ENCODE measurements around the gene PPFIA2. TPM values are rescaled to one million over a fixed set of nuclear protein-coding genes. Genes with fewer than 3 reads are reported as not detected.

The PPFIA2 gene
- polyA plus RNA-seq, 1 donor from 2014 or later = 65.3 TPM

DNA sequence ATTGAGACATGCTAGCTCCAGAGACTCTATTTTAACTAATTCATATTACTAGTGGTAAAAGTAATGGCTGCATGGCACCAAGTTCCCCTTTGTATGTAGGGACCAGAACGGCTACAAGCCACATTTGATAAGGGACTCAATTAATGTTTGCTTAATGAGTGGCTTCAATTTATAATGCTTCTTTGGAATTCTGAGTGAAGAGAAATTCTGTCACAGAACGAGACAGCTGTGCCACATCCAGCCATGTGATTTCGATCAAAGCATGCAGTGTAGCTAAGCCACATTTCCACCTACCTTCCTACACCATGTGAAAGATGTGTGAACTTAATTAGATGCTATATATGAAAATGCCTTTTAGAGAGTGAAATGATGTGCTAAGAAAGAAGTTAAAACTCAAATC lies 463.9 kb downstream of the PPFIA2 start:
- H4K20me1 ChIP-seq (ENCODE audit: insufficient read depth) = no peaks in the 10 kb centered on the region
- TF ChIP-seq POLR2AphosphoS5 (IDR thresholded peaks at IDR 0.05) (no peak), MXI1 (conservative IDR thresholded peaks at IDR 0.05; ENCODE audit: poor library complexity, severe bottlenecking) (no peak), TAF1 (IDR thresholded peaks at IDR 0.05; ENCODE audit: low read depth) (no peak), EZH2 (IDR thresholded peaks at IDR 0.05; ENCODE audit: borderline replicate concordance, insufficient read depth, low read length, poor library complexity, severe bottlenecking) (no peak), EP300 (conservative IDR thresholded peaks at IDR 0.05; ENCODE audit: poor library complexity, severe bottlenecking) (no peak), RAD21 (conservative IDR thresholded peaks at IDR 0.05) (no peak), SMC3 (conservative IDR thresholded peaks at IDR 0.05; ENCODE audit: poor library complexity) (no peak)
- TF ChIP-seq, protein P1, sequence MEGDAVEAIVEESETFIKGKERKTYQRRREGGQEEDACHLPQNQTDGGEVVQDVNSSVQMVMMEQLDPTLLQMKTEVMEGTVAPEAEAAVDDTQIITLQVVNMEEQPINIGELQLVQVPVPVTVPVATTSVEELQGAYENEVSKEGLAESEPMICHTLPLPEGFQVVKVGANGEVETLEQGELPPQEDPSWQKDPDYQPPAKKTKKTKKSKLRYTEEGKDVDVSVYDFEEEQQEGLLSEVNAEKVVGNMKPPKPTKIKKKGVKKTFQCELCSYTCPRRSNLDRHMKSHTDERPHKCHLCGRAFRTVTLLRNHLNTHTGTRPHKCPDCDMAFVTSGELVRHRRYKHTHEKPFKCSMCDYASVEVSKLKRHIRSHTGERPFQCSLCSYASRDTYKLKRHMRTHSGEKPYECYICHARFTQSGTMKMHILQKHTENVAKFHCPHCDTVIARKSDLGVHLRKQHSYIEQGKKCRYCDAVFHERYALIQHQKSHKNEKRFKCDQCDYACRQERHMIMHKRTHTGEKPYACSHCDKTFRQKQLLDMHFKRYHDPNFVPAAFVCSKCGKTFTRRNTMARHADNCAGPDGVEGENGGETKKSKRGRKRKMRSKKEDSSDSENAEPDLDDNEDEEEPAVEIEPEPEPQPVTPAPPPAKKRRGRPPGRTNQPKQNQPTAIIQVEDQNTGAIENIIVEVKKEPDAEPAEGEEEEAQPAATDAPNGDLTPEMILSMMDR (IDR thresholded peaks at IDR 0.05; ENCODE audit: poor library complexity, severe bottlenecking) = no peak
- TF ChIP-seq, protein P2, sequence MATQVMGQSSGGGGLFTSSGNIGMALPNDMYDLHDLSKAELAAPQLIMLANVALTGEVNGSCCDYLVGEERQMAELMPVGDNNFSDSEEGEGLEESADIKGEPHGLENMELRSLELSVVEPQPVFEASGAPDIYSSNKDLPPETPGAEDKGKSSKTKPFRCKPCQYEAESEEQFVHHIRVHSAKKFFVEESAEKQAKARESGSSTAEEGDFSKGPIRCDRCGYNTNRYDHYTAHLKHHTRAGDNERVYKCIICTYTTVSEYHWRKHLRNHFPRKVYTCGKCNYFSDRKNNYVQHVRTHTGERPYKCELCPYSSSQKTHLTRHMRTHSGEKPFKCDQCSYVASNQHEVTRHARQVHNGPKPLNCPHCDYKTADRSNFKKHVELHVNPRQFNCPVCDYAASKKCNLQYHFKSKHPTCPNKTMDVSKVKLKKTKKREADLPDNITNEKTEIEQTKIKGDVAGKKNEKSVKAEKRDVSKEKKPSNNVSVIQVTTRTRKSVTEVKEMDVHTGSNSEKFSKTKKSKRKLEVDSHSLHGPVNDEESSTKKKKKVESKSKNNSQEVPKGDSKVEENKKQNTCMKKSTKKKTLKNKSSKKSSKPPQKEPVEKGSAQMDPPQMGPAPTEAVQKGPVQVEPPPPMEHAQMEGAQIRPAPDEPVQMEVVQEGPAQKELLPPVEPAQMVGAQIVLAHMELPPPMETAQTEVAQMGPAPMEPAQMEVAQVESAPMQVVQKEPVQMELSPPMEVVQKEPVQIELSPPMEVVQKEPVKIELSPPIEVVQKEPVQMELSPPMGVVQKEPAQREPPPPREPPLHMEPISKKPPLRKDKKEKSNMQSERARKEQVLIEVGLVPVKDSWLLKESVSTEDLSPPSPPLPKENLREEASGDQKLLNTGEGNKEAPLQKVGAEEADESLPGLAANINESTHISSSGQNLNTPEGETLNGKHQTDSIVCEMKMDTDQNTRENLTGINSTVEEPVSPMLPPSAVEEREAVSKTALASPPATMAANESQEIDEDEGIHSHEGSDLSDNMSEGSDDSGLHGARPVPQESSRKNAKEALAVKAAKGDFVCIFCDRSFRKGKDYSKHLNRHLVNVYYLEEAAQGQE (IDR thresholded peaks at IDR 0.05; ENCODE audit: borderline replicate concordance) = no peak
- H3K27ac ChIP-seq (ENCODE audit: low read length) = peak overlapping the region; percentile 70
- H3K36me3 ChIP-seq (ENCODE audit: insufficient read depth, low read length) = no peaks in the 10 kb centered on the region
- no peak overlapping the region for H3K9ac ChIP-seq (ENCODE audit: low read length)
- H3K4me3 ChIP-seq (ENCODE audit: low read length) = no peak overlapping the region
- no peaks in the 10 kb centered on the region for H3F3A ChIP-seq (ENCODE audit: insufficient read depth, low read length, poor library complexity, severe bottlenecking)
- no peaks in the 10 kb centered on the region for H3K9me3 ChIP-seq (ENCODE audit: low read length)
- H3K27me3 ChIP-seq (ENCODE audit: insufficient read depth, low read depth, low read length) = no peaks in the 10 kb centered on the region
- no peaks in the 10 kb centered on the region for H3K9me2 ChIP-seq (ENCODE audit: insufficient read depth, low read length)
- H3K79me2 ChIP-seq (replicated peaks; ENCODE audit: insufficient read depth, low read length) = no peaks in the 10 kb centered on the region
- H3K4me2 ChIP-seq (ENCODE audit: low read length) = no peak overlapping the region
- H2AFZ ChIP-seq (ENCODE audit: low read depth, low read length) = no peak overlapping the region

DNA sequence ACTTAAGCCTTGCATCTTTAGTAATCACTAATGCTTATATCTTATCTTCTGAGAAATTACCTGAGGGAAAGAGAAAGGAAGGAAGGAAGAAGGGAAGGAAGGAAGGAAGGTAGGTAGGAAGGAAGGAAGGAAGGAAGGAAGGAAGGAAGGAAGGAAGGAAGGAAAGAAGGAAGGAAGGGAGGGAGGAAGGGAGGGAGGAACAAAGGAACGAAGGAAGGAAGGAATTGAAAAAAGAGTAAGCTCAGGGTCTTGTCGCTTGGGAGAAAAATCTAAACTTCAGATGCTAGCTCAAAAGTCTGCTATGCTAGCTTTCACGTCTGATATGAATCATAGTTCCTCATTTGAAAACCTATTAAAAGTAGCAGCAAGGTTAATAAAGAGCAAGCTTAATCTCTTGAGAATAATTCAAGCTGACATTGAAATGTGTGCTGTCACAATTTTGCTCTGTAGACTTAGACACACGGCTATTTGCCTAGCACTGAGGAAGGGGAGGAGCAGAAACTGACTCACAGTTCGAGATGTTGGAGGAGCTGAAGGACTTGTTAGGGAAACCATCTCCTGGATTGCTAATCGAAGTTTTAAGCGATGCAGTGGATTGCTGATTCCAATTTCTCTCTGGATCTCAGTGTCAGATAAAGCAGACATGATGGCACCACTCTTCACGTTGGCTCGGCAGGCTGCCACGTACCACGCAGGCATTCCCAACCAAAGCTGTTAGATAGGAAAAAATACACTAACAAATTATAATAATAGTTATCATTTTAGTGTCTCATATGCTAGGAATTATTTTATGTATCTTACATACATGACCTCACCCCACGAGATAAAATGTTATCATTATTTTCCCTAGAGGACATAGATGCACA lies 464.6 kb downstream of the PPFIA2 start:
- Histone ChIP-seq H3K4me3 (ENCODE audit: low read length) (no peak overlapping the region), H3K9me3 (ENCODE audit: low read length) (no peaks in the 10 kb centered on the region), H3K9ac (ENCODE audit: low read length) (no peak overlapping the region), H3K79me2 (replicated peaks; ENCODE audit: insufficient read depth, low read length) (no peaks in the 10 kb centered on the region), H3K36me3 (ENCODE audit: insufficient read depth, low read length) (no peaks in the 10 kb centered on the region), H3K9me2 (ENCODE audit: insufficient read depth, low read length) (no peaks in the 10 kb centered on the region), H2AFZ (ENCODE audit: low read depth, low read length) (no peak overlapping the region), H3K27me3 (ENCODE audit: insufficient read depth, low read depth, low read length) (no peaks in the 10 kb centered on the region), H3K27ac (ENCODE audit: low read length) (peak overlapping the region; percentile 70), H3K4me2 (ENCODE audit: low read length) (no peak overlapping the region), H3F3A (ENCODE audit: insufficient read depth, low read length, poor library complexity, severe bottlenecking) (no peaks in the 10 kb centered on the region), H4K20me1 (ENCODE audit: insufficient read depth) (no peaks in the 10 kb centered on the region)
- TF ChIP-seq POLR2AphosphoS5 (IDR thresholded peaks at IDR 0.05) (peak; percentile 55), EZH2 (IDR thresholded peaks at IDR 0.05; ENCODE audit: borderline replicate concordance, insufficient read depth, low read length, poor library complexity, severe bottlenecking) (no peak), EP300 (conservative IDR thresholded peaks at IDR 0.05; ENCODE audit: poor library complexity, severe bottlenecking) (peak; percentile 68)

Data from neural cell (in vitro differentiated cells).